OCI-LY7 (cell line): ENCODE measurements around the gene APOA4. TPM values are rescaled to one million over a fixed set of nuclear protein-coding genes. Genes with fewer than 3 reads are reported as not detected.

ENCODE experiments used
- BruUV-seq: library from RNA; stranded (reverse); fragments of 400-500 nt; replicated peaks from 2 replicates; lab custom pipeline; 2021; lab: Mats Ljungman, UMichigan
- CTCF ChIA-PET: fragments of 300-600 bp; sonication (Branson Sonifier 250); formaldehyde crosslinking; loops from one replicate; lab custom pipeline; 2022; ENCODE audit warnings: antibody characterized with exemption; ENCODE audit not compliant: unreplicated experiment; lab: Charles Lee
- POLR2A ChIA-PET: fragments of 300-600 bp; sonication (Branson Sonifier 250); formaldehyde crosslinking; loops from one replicate; lab custom pipeline; 2022; ENCODE audit warnings: antibody characterized with exemption; lab: Charles Lee
- DNase-seq: peaks from one replicate; pipeline ENCODE4 v3.0.0-alpha.2; 2015; ENCODE audit warnings: low spot score
- H2AFZ ChIP-seq: fragments of 200-600 bp; sonication (generic), shearing (Covaris generic); 2 replicates; pipeline ENCODE4 v1.6.1; 2014; ENCODE audit warnings: mild to moderate bottlenecking, antibody characterized with exemption, low read length, moderate library complexity
- H3K27ac ChIP-seq: fragments of 200-600 bp; sonication (generic); 2 replicates; pipeline ENCODE4 v1.5.1; 2014; ENCODE audit warnings: mixed run types, low read depth, mild to moderate bottlenecking, moderate library complexity, low read length, inconsistent platforms; ENCODE audit not compliant: poor library complexity, severe bottlenecking
- H3K36me3 ChIP-seq: fragments of 200-600 bp; sonication (generic); 2 replicates; pipeline ENCODE4 v1.6.1; 2014; ENCODE audit warnings: mild to moderate bottlenecking, antibody characterized with exemption, low read length, moderate library complexity, mixed read lengths; ENCODE audit not compliant: insufficient read depth
- H3K4me1 ChIP-seq: fragments of 200-600 bp; sonication (generic); 2 replicates; pipeline ENCODE4 v1.5.1; 2014; ENCODE audit warnings: mild to moderate bottlenecking, low read length; ENCODE audit not compliant: insufficient read depth, poor library complexity, severe bottlenecking
- H3K4me2 ChIP-seq: fragments of 200-600 bp; sonication (generic); 2 replicates; pipeline ENCODE4 v1.6.1; 2014; ENCODE audit warnings: mild to moderate bottlenecking, low read length
- H3K4me3 ChIP-seq: fragments of 200-600 bp; sonication (generic); 2 replicates; pipeline ENCODE4 v1.5.1; 2014; ENCODE audit warnings: mild to moderate bottlenecking, low read depth, low read length; ENCODE audit not compliant: poor library complexity, severe bottlenecking
- H3K79me2 ChIP-seq: fragments of 200-600 bp; sonication (generic); 2 replicates; pipeline ENCODE4 v1.6.1; 2016; ENCODE audit warnings: low read depth, mild to moderate bottlenecking, low read length, moderate library complexity, mixed read lengths; ENCODE audit not compliant: insufficient read depth
- H3K9me2 ChIP-seq: fragments of 200-600 bp; sonication (generic); 2 replicates; pipeline ENCODE4 v1.6.1; 2016; ENCODE audit warnings: mild to moderate bottlenecking, low read length, mixed read lengths; ENCODE audit not compliant: insufficient read depth
- H3K9me3 ChIP-seq: fragments of 200-600 bp; sonication (generic); 2 replicates; pipeline ENCODE4 v1.6.1; 2014; ENCODE audit warnings: mild to moderate bottlenecking, mixed run types, low read length, mixed read lengths
- H4K20me1 ChIP-seq: fragments of 200-600 bp; sonication (generic); 2 replicates; pipeline ENCODE4 v1.6.1; 2014; ENCODE audit warnings: mild to moderate bottlenecking, antibody characterized with exemption, low read length, moderate library complexity, mixed read lengths; ENCODE audit not compliant: insufficient read depth
- CTCF ChIP-seq: fragments of 200-600 bp; sonication (generic); conservative IDR thresholded peaks from 2 replicates; pipeline ENCODE4 v1.5.1; 2014; ENCODE audit warnings: mild to moderate bottlenecking, antibody characterized with exemption, low read length, moderate library complexity, mixed read lengths
- EZH2phosphoT487 ChIP-seq: fragments of 200-600 bp; sonication (generic); IDR thresholded peaks from 2 replicates; pipeline ENCODE4 v1.6.1; 2018; ENCODE audit warnings: low read depth, borderline replicate concordance, mild to moderate bottlenecking, mixed run types, antibody characterized with exemption, low read length, moderate library complexity, mixed read lengths
- intact Hi-C: fragments of 100-400 bp; cut with micrococcal nuclease; formaldehyde crosslinking; loops from one replicate; pipeline ENCODE4 v1.10.0; 2022; ENCODE audit not compliant: unreplicated experiment
- total RNA-seq, 2 experiments: library from RNA; depleted of rRNA in 1 of 2; stranded (reverse); fragments of >200 nt in 1 of 2; shearing (Covaris generic) in 1 of 2; gene quantifications; 2 replicates each; pipeline ENCODE4 v1.2.3, GENCODE V29; 2014 to 2022

Gene APOA4
- total RNA-seq, 2 experiments from 2014 or later = not detected

GRCh38 chr11:116825434-116825833 is 2.3 kb upstream of the APOA4 start:
- no peak for TF ChIP-seq CTCF
- TF ChIP-seq EZH2phosphoT487 = no peak
- Histone ChIP-seq H3K27ac (no peak overlapping the region), H3K36me3 (no peaks in the 10 kb centered on the region), H4K20me1 (no peaks in the 10 kb centered on the region), H3K9me3 (no peaks in the 10 kb centered on the region), H3K4me3 (no peak overlapping the region), H3K4me1 (no peaks in the 10 kb centered on the region), H3K9me2 (no peaks in the 10 kb centered on the region), H2AFZ (no peak overlapping the region), H3K4me2 (no peak overlapping the region), H3K79me2 (no peaks in the 10 kb centered on the region)
- no TSS peak for BruUV-seq
- intact Hi-C loops = no loop called here
- ChIA-PET POLR2A (no interaction called here), CTCF (no interaction called here)
- no peak for DNase-seq

- Histone ChIP-seq H2AFZ (no peak overlapping the region), H3K27ac (no peak overlapping the region), H4K20me1 (no peaks in the 10 kb centered on the region), H3K4me1 (no peaks in the 10 kb centered on the region), H3K9me3 (no peaks in the 10 kb centered on the region), H3K4me2 (no peak overlapping the region), H3K79me2 (no peaks in the 10 kb centered on the region), H3K4me3 (no peak overlapping the region), H3K9me2 (no peaks in the 10 kb centered on the region), H3K36me3 (no peaks in the 10 kb centered on the region)
- POLR2A ChIA-PET = interaction anchor here (0.6 to 1.6 kb wide), 2 partner anchors 13 to 145 kb away, joined by 4 read pairs; no protein-coding TSS in a partner anchor
- CTCF ChIA-PET = no interaction called here
- intact Hi-C loops = no loop called here
- no peak for DNase-seq
- no TSS peak for BruUV-seq
- TF ChIP-seq CTCF (no peak), EZH2phosphoT487 (no peak)
Measured at GRCh38 chr11:116822575-116822974, 529 bp downstream of the APOA4 start.

- TF ChIP-seq EZH2phosphoT487 (no peak), CTCF (no peak)
- POLR2A ChIA-PET = no interaction called here
- intact Hi-C loops = no loop called here
- no peak overlapping the region for H3K4me3 ChIP-seq
- H3K79me2 ChIP-seq = no peaks in the 10 kb centered on the region
- H3K9me2 ChIP-seq = no peaks in the 10 kb centered on the region
- no peaks in the 10 kb centered on the region for H4K20me1 ChIP-seq
- H3K9me3 ChIP-seq = no peaks in the 10 kb centered on the region
- BruUV-seq = no TSS peak
- no peaks in the 10 kb centered on the region for H3K4me1 ChIP-seq
- CTCF ChIA-PET = no interaction called here
- H3K27ac ChIP-seq = no peak overlapping the region
- H3K36me3 ChIP-seq = no peaks in the 10 kb centered on the region
- no peak overlapping the region for H3K4me2 ChIP-seq
- DNase-seq = no peak
- no peak overlapping the region for H2AFZ ChIP-seq
Measured at GRCh38 chr11:116821050-116821918, 1.8 kb downstream of the APOA4 start.
